ENCODE measurements around the gene DOK3.

DOK3 gene

DNA sequence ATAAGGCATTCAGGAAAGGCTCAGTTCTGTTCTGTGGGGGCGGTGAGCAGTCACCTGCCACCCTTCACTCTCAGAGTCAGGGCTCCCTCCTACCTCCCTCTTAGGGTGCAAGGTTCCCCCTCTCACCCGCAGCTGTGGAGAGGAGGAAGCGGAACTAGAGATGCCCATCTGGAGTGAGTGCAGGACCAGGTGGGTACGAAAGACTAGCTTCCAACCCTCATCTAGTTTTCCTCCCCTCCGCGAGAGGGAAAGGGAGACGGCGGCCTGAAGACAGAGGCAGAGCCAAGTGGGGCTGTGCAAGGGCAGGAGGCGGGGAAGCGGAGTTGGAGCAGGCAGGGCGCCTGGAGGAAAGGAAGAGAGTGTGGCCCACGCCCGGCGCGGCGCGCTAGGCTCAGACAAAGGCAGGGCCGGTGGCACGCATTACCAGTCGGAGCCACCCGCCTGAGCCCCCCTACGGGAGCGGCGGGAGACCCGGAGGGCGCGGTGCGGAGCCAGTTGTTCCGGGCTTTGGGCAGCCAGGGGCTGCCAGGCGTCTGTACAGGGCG lies 55.7 kb downstream of the DOK3 start:
- FAIRE-seq: no peak
- no peak for DNase-seq (ENCODE audit: insufficient read length, low spot score)
- TF ChIP-seq, protein P1, sequence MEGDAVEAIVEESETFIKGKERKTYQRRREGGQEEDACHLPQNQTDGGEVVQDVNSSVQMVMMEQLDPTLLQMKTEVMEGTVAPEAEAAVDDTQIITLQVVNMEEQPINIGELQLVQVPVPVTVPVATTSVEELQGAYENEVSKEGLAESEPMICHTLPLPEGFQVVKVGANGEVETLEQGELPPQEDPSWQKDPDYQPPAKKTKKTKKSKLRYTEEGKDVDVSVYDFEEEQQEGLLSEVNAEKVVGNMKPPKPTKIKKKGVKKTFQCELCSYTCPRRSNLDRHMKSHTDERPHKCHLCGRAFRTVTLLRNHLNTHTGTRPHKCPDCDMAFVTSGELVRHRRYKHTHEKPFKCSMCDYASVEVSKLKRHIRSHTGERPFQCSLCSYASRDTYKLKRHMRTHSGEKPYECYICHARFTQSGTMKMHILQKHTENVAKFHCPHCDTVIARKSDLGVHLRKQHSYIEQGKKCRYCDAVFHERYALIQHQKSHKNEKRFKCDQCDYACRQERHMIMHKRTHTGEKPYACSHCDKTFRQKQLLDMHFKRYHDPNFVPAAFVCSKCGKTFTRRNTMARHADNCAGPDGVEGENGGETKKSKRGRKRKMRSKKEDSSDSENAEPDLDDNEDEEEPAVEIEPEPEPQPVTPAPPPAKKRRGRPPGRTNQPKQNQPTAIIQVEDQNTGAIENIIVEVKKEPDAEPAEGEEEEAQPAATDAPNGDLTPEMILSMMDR (IDR thresholded peaks at IDR 0.05; ENCODE audit: insufficient read depth, missing control alignments): no peak

DNA sequence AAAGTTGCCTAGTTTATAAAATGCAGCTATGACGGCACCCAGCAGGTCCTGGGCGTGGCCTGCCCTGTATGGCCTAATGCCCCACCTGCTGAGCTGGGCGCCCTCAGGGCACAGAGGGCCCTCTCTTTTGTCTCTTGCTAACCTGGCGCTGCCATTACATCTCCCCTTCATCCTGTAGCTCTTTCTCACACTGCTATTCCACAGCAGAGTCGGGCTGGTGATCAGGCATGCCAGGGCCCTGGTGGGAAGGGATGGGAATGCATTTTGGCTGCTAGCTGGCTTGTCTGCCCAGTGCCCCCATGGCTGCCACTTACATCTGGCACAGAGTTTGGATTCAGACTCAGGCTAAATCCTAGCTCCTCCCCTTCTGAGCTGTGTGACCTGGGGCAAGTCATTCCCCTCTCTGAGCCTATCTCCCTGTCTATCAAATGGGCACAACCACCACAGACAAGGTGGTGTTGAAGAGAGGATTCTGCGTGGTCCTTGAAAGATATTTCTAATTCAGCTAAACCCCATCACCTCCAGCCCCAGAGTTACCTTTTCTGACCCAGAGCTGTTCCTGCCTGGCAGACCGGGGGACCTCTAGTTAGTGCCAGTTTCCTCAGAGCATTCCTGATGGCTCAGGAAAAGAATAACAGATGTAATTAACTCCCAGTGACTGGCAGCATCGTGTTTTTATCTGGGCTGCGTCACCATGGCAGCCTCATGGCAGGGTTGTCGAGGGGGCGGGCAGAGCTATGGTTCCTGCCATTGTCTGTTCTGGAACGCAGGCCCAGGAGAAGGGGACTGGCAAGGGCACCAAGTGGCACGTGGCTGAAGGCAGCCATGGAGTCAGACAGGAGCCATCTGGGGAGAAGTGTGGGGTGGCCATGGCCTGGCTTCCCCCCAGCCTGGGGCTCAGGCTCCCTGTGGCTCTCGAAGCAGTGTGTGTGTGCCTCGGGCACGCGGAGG lies 56.7 kb downstream of the DOK3 start:
- FAIRE-seq: no peak
- TF ChIP-seq, protein P1 (IDR thresholded peaks at IDR 0.05; ENCODE audit: insufficient read depth, missing control alignments): no peak
- no peak for DNase-seq (ENCODE audit: insufficient read length, low spot score)
